ENCODE data around the gene KAT2B. TPM values are rescaled to one million over a fixed set of nuclear protein-coding genes. Genes with fewer than 3 reads are reported as not detected.

Gene KAT2B
- total and polyA plus RNA-seq, 2 of the 8 experiments (the other 6 are each of a cell fraction or from before 2014, with no cell fraction given), result 0.24 to 0.91 TPM

DNA sequence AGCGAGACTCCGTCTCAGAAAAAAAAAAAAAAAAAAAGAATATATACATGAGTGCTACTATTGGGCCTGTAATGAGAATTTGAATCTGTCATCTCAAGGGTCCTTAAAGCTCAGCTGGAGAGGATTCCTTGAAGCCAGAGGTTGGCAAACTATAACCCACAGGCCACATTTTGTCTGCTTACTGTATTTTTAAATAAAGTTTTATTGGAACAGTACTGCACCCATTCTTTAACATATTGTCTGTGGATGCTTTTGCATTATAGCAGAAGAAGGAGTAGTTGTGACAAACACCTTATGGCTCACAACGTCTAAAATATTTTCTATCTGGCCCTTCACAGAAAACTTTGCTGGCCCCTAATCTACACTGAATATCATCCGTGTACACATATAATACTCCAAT is 85.0 kb downstream of the KAT2B start (continued):
- TF ChIP-seq, protein P1, sequence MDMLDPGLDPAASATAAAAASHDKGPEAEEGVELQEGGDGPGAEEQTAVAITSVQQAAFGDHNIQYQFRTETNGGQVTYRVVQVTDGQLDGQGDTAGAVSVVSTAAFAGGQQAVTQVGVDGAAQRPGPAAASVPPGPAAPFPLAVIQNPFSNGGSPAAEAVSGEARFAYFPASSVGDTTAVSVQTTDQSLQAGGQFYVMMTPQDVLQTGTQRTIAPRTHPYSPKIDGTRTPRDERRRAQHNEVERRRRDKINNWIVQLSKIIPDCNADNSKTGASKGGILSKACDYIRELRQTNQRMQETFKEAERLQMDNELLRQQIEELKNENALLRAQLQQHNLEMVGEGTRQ (IDR thresholded peaks at IDR 0.05; ENCODE audit: low read length), result no peak
- TF ChIP-seq GABPA (IDR thresholded peaks at IDR 0.05; ENCODE audit: borderline replicate concordance, insufficient read depth, low read length) (no peak), SP4 (IDR thresholded peaks at IDR 0.05; ENCODE audit: low read length) (no peak), ZNF274 (IDR thresholded peaks at IDR 0.05; ENCODE audit: borderline replicate concordance, extremely low read depth, low read length) (no peak)
